ENCODE results near the gene MAFG. TPM values are rescaled to one million over a fixed set of nuclear protein-coding genes. Genes with fewer than 3 reads are reported as not detected.
A peak's percentile ranks its signal among the peaks of the same experiment; 100 is the strongest.

MAFG gene
- total and polyA plus RNA-seq, 2 of the 13 experiments (the other 11 are each of a cell fraction or from before 2014, with no cell fraction given), result 14.5 to 20.0 TPM

GRCh38 chr17:81902023-81902652, 25.4 kb downstream of the MAFG start, which contains the start of gene NPB (continued):
- TF ChIP-seq, protein P1, sequence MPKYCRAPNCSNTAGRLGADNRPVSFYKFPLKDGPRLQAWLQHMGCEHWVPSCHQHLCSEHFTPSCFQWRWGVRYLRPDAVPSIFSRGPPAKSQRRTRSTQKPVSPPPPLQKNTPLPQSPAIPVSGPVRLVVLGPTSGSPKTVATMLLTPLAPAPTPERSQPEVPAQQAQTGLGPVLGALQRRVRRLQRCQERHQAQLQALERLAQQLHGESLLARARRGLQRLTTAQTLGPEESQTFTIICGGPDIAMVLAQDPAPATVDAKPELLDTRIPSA (CRISPR knock-in tag; IDR thresholded peaks at IDR 0.05; ENCODE audit: borderline replicate concordance), result no peak
- TF ChIP-seq STAG1 (CRISPR knock-in tag; IDR thresholded peaks at IDR 0.05), result no peak
- TF ChIP-seq SMARCE1 (IDR thresholded peaks at IDR 0.05; ENCODE audit: borderline replicate concordance), result no peak
- TF ChIP-seq, protein P2, sequence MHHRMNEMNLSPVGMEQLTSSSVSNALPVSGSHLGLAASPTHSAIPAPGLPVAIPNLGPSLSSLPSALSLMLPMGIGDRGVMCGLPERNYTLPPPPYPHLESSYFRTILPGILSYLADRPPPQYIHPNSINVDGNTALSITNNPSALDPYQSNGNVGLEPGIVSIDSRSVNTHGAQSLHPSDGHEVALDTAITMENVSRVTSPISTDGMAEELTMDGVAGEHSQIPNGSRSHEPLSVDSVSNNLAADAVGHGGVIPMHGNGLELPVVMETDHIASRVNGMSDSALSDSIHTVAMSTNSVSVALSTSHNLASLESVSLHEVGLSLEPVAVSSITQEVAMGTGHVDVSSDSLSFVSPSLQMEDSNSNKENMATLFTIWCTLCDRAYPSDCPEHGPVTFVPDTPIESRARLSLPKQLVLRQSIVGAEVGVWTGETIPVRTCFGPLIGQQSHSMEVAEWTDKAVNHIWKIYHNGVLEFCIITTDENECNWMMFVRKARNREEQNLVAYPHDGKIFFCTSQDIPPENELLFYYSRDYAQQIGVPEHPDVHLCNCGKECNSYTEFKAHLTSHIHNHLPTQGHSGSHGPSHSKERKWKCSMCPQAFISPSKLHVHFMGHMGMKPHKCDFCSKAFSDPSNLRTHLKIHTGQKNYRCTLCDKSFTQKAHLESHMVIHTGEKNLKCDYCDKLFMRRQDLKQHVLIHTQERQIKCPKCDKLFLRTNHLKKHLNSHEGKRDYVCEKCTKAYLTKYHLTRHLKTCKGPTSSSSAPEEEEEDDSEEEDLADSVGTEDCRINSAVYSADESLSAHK (CRISPR knock-in tag; IDR thresholded peaks at IDR 0.05; ENCODE audit: borderline replicate concordance), result no peak
- TF ChIP-seq PAX8 (CRISPR knock-in tag; IDR thresholded peaks at IDR 0.05; ENCODE audit: borderline replicate concordance), result peak; percentile 75
- TF ChIP-seq JUNB (CRISPR knock-in tag; IDR thresholded peaks at IDR 0.05; ENCODE audit: borderline replicate concordance), result no peak
- no peak for TF ChIP-seq SMARCC2 (IDR thresholded peaks at IDR 0.05)
- no peak for TF ChIP-seq CCDC6 (CRISPR knock-in tag; IDR thresholded peaks at IDR 0.05)
- TF ChIP-seq ZBTB4 (CRISPR knock-in tag; IDR thresholded peaks at IDR 0.05; ENCODE audit: borderline replicate concordance), result no peak
- peak; percentile 86; the same call in 1 of the 2 replicates for TF ChIP-seq ATF7-NPFF (CRISPR knock-in tag; IDR thresholded peaks at IDR 0.05; ENCODE audit: low read depth)
- TF ChIP-seq ZNF775 (CRISPR knock-in tag; IDR thresholded peaks at IDR 0.05; ENCODE audit: borderline replicate concordance), result no peak
- TF ChIP-seq RFXAP (CRISPR knock-in tag; IDR thresholded peaks at IDR 0.05; ENCODE audit: borderline replicate concordance), result no peak
- no peak for TF ChIP-seq KMT2A (CRISPR knock-in tag; IDR thresholded peaks at IDR 0.05)
- TF ChIP-seq ZNF639 (CRISPR knock-in tag; conservative IDR thresholded peaks at IDR 0.05), result 0 out of 2 replicates have a peak, but pooled peaks have one; percentile 20
- no peak for TF ChIP-seq MLLT10 (CRISPR knock-in tag; IDR thresholded peaks at IDR 0.05)
- no peak for TF ChIP-seq ZNF691 (CRISPR knock-in tag; IDR thresholded peaks at IDR 0.05; ENCODE audit: borderline replicate concordance, low read depth)
- no peak for TF ChIP-seq ZNF891 (CRISPR knock-in tag; IDR thresholded peaks at IDR 0.05)
- TF ChIP-seq MYC (CRISPR knock-in tag; IDR thresholded peaks at IDR 0.05; ENCODE audit: borderline replicate concordance), result peak; percentile 43; the same call in 1 of the 2 replicates
- TF ChIP-seq BRD4 (CRISPR knock-in tag; IDR thresholded peaks at IDR 0.05), result no peak
- TF ChIP-seq MZF1 (CRISPR knock-in tag; IDR thresholded peaks at IDR 0.05; ENCODE audit: borderline replicate concordance), result no peak

All from HepG2 (cell line).